Tibial nerve (tissue), 4 donors: ENCODE data around the gene FANCL. TPM values are rescaled to one million over a fixed set of nuclear protein-coding genes. Genes with fewer than 3 reads are reported as not detected.
"Not testable (repeated sequence)": the region's sequence is repeated elsewhere in the genome, so short reads cannot be mapped to it uniquely, and the experiment has no call there.

Source experiments
- DNase-seq, 2 donors: peaks; one replicate each; pipeline ENCODE4 v3.0.0-alpha.2; 2019; ENCODE audit warnings: low spot score in 2 of 2
- H3K27ac ChIP-seq, 4 donors: fragments of 200-600 bp; sonication (generic) in 3 of 4; one replicate each; pipeline ENCODE4 v1.5.1; 2017 to 2019; ENCODE audit warnings: mild to moderate bottlenecking in 1 of 4
- H3K27me3 ChIP-seq, 2 donors: fragments of 200-600 bp; sonication (generic) in 1 of 2; one replicate each; pipeline versions ENCODE4 v1.5.1 to v1.6.0; 2017 to 2019
- H3K36me3 ChIP-seq, 3 donors: fragments of 200-600 bp; sonication (generic); one replicate each; pipeline ENCODE4 v1.5.1; 2018 to 2019
- H3K4me1 ChIP-seq, 4 donors: fragments of 200-600 bp; sonication (generic) in 3 of 4; one replicate each; pipeline ENCODE4 v1.5.1; 2017 to 2019
- H3K4me3 ChIP-seq, 4 donors: fragments of 200-600 bp; sonication (generic) in 3 of 4; one replicate each; pipeline ENCODE4 v1.5.1; 2017 to 2019; ENCODE audit warnings: mild to moderate bottlenecking in 1 of 4, moderate library complexity in 1 of 4
- H3K9me3 ChIP-seq, 4 donors: fragments of 200-600 bp; sonication (generic) in 3 of 4; one replicate each; pipeline ENCODE4 v1.5.1; 2017 to 2019
- EP300 ChIP-seq, 2 donors: sonication (generic); formaldehyde crosslinking; IDR thresholded peaks; one replicate each; pipeline ENCODE4 v1.6.1; 2017; ENCODE audit warnings: antibody characterized with exemption in 2 of 2, mild to moderate bottlenecking in 1 of 2
- POLR2A ChIP-seq, 2 donors: fragments of 450-650 bp; IDR thresholded peaks; one replicate each; pipeline ENCODE4 v1.6.1; 2017; ENCODE audit warnings: antibody characterized with exemption in 2 of 2, mild to moderate bottlenecking in 2 of 2, moderate library complexity in 2 of 2
- WGBS, 2 donors: methylation state at CpG; one replicate each; pipeline ENCODE4 v1.1.5; 2018; 5-methylcytosine and 5-hydroxymethylcytosine counted together
- total RNA-seq, 4 donors: library from RNA; depleted of rRNA; stranded (reverse); fragments of >200 nt; gene quantifications; one replicate each; pipeline ENCODE4 v1.1.0, GENCODE V29; 2016
- TF ChIP-seq, protein P1 (sequence below), 5 experiments: fragments of 200-600 bp in 3 of 5; fragments of 450-650 bp in 2 of 5; sonication (generic) in 3 of 5; IDR thresholded peaks; one replicate each; pipeline ENCODE4 v1.5.1; 2016 to 2019; ENCODE audit warnings: antibody characterized with exemption in 5 of 5, mild to moderate bottlenecking in 3 of 5, moderate library complexity in 2 of 5

Gene FANCL
- total RNA-seq, 4 donors from 2014 or later: 19.3 to 26.5 (median 24.5) TPM

DNA sequence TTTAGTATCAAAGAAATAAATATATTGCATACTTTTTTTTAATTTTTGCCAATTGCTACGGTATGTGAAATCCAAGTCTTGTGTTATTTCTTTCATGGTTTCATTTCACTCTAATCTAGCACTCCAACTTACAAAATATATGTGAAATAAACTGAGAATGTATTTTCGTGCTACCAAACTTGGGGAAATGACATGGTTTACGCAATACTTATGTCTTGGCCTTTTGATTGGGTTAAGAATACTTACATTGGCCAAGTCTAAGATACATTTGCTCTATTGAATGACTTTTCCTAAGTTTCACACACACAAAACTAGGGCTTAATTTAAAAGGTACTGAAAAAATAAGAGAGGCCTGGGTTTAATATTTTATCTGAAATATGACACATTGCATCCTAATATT lies 114.0 kb downstream of the FANCL start:
- Histone ChIP-seq H3K9me3 (no peaks in the 10 kb centered on the region), H3K4me1 (peaks cover 0 to 19% (median 3%) of the 10 kb centered on the region in 4 donors), H3K4me3 (no peak overlapping the region), H3K27me3 (no peaks in the 10 kb centered on the region), H3K27ac (no peak overlapping the region), H3K36me3 (peaks cover 0 to 8% (median 0%) of the 10 kb centered on the region in 3 donors)
- WGBS, 2 donors: 90 to 93% methylated on average over 3 of the region's 3 CpGs
- no peak for DNase-seq
- TF ChIP-seq, protein P1, sequence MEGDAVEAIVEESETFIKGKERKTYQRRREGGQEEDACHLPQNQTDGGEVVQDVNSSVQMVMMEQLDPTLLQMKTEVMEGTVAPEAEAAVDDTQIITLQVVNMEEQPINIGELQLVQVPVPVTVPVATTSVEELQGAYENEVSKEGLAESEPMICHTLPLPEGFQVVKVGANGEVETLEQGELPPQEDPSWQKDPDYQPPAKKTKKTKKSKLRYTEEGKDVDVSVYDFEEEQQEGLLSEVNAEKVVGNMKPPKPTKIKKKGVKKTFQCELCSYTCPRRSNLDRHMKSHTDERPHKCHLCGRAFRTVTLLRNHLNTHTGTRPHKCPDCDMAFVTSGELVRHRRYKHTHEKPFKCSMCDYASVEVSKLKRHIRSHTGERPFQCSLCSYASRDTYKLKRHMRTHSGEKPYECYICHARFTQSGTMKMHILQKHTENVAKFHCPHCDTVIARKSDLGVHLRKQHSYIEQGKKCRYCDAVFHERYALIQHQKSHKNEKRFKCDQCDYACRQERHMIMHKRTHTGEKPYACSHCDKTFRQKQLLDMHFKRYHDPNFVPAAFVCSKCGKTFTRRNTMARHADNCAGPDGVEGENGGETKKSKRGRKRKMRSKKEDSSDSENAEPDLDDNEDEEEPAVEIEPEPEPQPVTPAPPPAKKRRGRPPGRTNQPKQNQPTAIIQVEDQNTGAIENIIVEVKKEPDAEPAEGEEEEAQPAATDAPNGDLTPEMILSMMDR (IDR thresholded peaks at IDR 0.05): no peak
- TF ChIP-seq EP300 (IDR thresholded peaks at IDR 0.05) (no peak), POLR2A (IDR thresholded peaks at IDR 0.05) (no peak)

DNA sequence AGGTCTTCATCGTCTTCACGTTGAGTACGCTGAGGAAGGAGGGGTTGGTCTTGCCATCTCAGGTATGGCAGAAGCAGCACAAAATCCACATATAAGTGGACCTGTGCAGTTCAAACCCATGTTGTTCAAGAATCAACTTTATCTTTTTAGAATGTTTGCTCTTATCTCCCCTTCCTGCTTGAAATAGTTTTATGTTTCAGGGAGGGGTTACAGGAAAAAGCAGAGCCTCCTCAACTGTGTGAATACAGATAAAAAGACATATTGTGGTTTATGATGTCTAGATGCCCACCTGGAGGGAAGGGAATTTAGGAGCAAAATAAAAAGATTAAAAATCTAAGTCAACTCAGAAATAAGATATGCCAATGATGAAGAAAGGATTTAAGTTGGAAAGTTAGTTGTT lies 118.6 kb downstream of the FANCL start:
- Histone ChIP-seq H3K4me3 (no peak overlapping the region), H3K9me3 (peaks cover 0 to 6% (median 0%) of the 10 kb centered on the region in 4 donors), H3K27ac (no peak overlapping the region), H3K36me3 (peaks cover 0 to 20% (median 0%) of the 10 kb centered on the region in 3 donors), H3K27me3 (no peaks in the 10 kb centered on the region), H3K4me1 (no peaks in the 10 kb centered on the region)
- DNase-seq: no peak
- TF ChIP-seq POLR2A (IDR thresholded peaks at IDR 0.05) (no peak), EP300 (IDR thresholded peaks at IDR 0.05) (no peak)
- TF ChIP-seq, protein P1 (IDR thresholded peaks at IDR 0.05): no peak
- WGBS, 2 donors: 97 to 98% methylated on average over 3 of the region's 3 CpGs

DNA sequence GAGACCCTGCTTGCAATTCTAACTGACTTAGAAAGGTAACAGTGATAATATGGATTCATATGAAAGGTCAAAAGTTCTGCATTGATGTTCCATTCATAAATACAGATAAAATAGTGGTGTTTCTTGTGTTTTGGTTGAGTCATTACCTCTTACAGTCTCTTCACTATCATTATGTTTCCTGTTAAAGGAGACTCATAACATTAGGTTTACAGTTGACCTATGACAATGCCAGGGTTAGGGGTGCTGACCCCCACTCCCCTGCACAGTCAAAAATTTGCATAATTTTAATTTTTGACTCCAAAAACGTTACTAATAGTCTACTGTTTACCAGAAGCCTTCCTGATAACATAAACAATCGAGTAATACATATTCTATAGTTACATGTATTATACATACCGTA lies 119.1 kb downstream of the FANCL start:
- no peak overlapping the region for H3K27ac ChIP-seq
- no peaks in the 10 kb centered on the region for H3K27me3 ChIP-seq
- 76% methylated on average over 3 of the region's 3 CpGs for WGBS, 2 donors
- H3K9me3 ChIP-seq: peaks cover 0 to 6% (median 0%) of the 10 kb centered on the region in 4 donors
- TF ChIP-seq EP300 (IDR thresholded peaks at IDR 0.05) (no peak), POLR2A (IDR thresholded peaks at IDR 0.05) (no peak)
- TF ChIP-seq, protein P1 (IDR thresholded peaks at IDR 0.05): no peak
- H3K36me3 ChIP-seq: peaks cover 0 to 20% (median 0%) of the 10 kb centered on the region in 3 donors
- no peak overlapping the region for H3K4me3 ChIP-seq
- H3K4me1 ChIP-seq: no peaks in the 10 kb centered on the region
- DNase-seq: no peak

DNA sequence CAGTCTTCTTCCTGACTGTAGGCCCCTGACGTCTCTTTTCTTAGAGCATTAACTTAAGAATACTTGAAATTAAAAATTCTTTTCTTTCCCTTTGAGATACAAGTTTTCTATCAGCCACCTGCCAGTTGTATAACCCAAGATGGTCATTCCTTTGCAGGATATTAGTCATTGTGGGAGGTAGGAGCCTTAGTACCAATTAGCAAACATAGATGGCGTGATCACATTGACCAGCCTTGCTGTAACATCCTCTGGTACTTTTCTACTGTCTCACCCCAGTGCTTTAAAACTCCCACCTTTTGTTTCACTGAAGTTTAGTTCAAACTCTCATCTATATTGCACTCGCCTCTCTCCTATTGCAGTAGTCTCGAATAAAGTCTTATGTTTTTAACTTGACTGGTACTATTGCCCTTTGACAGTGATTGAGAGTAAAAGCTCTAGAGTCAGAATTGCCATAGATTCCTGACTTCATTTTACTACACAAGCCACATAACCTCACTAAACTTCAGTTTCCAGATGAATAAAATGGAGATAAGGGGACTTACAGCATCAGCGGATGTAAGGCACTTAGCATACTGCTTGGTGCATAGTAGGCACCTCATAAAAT lies 120.4 kb downstream of the FANCL start:
- 97 to 99% methylated on average over 5 of the region's 5 CpGs for WGBS, 2 donors
- H3K36me3 ChIP-seq: peaks cover 0 to 20% (median 0%) of the 10 kb centered on the region in 3 donors

DNA sequence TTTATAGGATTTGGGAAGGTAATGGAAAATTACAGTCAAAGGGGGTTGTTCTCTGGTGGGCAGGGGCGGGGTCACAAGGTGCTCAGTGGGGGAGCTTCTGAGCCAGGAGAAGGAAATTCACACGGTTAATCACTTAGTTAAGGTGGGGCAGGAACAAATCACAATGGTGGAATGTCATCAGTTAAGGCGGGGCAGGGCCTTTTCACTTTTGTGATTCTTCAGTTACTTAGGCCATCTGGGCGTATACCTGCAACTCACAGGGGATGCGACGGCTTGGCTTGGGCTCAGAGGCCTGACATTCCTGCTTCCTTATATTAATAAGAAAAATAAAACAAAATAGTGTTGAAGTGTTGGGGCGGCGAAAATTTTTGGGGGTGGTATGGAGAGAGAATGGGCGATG lies 127.6 kb downstream of the FANCL start:
- H3K4me1 ChIP-seq, H3K27ac ChIP-seq, DNase-seq, H3K27me3 ChIP-seq, H3K36me3 ChIP-seq, H3K9me3 ChIP-seq, H3K4me3 ChIP-seq: not testable (repeated sequence)
- WGBS, 2 donors: 95% methylated on average over 9 of the region's 9 CpGs

More for the DNA sequence above, 120.4 kb downstream of the FANCL start:
- H3K4me1 ChIP-seq: no peaks in the 10 kb centered on the region
- no peak overlapping the region for H3K27ac ChIP-seq
- peaks cover 0 to 6% (median 0%) of the 10 kb centered on the region in 4 donors for H3K9me3 ChIP-seq
- TF ChIP-seq, protein P1 (IDR thresholded peaks at IDR 0.05): no peak
- TF ChIP-seq EP300 (IDR thresholded peaks at IDR 0.05) (no peak), POLR2A (IDR thresholded peaks at IDR 0.05) (no peak)
- no peak for DNase-seq
- H3K27me3 ChIP-seq: no peaks in the 10 kb centered on the region
- no peak overlapping the region for H3K4me3 ChIP-seq
